Esophagus mucosa (tissue), 1 donor: Measurements from ENCODE around the gene RBX1. TPM values are rescaled to one million over a fixed set of nuclear protein-coding genes. Genes with fewer than 3 reads are reported as not detected.
"Not testable (repeated sequence)": the region's sequence is repeated elsewhere in the genome, so short reads cannot be mapped to it uniquely, and the experiment has no call there.

Experiments
- ATAC-seq: fragments of 200-7000 bp; cut with Tn5 transposase; one replicate; pipeline ENCODE4 v1.9.1; 2020
- total RNA-seq: library from RNA; stranded (reverse); gene quantifications from one replicate; pipeline ENCODE4 v1.2.4, GENCODE V29; 2023
- donor health status: DM: yes; HTN: yes; CAD: no.

Gene RBX1
- 56.0 TPM for total RNA-seq

DNA sequence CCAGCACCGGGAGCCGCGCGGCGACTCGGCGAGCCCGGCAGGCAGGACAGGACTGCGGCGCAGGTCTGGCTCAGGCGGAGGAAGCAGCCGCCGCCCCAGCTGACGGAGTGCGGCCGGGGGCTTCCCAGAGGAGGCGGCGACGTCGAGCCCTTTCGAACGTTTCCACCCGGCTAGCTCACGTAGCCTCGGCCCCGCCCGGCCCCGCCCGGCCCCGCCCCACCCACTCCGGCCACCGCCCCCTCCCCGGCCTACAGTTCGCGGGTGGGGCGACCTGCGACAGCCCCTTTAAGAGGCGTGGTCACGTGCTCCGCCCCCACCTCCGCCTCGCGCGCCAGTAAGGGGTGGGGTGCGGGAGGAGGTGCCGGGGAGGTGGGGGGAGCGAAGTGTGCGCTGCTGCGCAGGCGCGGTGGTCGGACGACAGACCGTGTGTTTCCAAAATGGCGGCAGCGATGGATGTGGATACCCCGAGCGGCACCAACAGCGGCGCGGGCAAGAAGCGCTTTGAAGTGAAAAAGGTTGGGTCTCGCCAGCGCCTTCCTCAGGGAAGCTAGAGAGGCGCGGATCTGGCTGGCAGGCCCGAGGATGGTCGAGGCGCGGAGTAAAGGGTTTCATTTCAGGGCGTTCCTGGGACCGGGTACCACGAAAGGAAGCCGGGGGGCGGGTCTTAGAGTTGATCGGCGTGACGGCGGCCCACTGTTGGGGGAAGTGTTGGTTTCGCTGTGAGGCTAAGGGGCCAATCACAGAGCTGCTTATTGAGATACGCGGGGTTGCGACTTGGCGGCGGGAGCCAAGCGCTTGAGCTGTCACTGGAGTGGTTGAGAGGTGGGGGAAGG is at the start of gene RBX1:
Gene RBX1, plus strand, starts transcription at position 417 of the 833 bp plus-strand sequence. Its CDS starts 21 bp downstream, at position 438.
- peak; percentile 98 for ATAC-seq

- no peak for ATAC-seq
These were observed 47.1 kb upstream of the RBX1 start for GRCh38 chr22:40904101-40904500.

GRCh38 chr22:40908895-40909294 is 42.3 kb upstream of the RBX1 start:
- ATAC-seq: no peak

DNA sequence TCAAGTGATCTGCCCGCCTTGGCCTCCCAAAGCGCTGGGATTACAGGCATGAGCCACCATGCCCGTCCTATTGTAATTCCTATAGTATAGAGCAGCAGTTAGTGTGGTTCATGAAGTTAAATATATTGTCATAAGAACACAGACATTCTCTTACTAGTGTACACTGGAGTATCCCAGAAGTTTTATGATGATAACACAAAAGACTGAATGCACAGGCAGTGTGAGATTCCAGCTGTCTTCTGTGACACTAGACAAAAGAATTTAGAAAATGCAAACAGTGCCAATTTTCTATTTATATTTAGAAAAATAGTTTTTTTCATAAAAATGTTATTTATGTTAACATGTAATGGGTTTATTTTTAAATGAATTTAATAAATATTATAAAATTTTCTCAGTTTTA is 39.4 kb upstream of the RBX1 start:
- no peak for ATAC-seq

DNA sequence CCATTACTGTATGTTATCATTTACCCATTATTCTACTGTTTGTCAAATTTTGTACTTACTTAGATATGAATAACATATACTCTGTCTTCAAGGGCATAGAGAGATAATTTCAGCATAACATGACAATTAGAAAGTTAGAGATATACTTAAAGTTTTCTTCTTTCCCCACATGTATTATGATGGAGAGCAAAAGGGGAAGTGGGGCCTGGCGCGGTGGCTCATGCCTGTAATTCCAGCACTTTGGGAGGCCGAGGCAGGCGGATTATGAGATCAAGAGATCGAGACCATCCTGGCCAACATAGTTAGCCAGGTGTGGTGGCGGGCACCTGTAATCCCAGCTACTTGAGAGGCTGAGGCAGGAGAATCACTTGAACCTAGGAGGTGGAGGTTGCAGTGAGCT is 38.2 kb upstream of the RBX1 start:
- ATAC-seq: not testable (repeated sequence)

GRCh38 chr22:40919446-40919845 is 31.7 kb upstream of the RBX1 start:
- ATAC-seq: no peak

DNA sequence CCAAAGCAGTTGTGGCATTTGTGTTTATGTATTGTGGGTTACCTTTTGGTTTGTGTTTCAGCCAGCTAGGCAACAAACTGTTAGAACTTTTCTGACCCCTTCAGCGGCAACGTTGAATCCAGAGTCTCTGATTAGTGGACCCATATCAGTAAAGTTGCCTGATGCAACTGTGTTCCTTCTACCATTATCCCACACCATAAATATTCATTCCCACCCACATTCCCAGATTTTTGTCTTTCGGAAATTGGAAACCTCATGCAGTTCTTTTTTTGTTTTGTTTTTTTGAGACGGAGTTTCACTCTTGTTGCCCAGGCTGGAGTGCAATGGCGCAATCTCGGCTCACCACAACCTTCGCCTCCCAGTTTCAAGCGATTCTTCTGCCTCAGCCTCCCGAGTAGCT is 30.7 kb upstream of the RBX1 start:
- ATAC-seq: no peak

- ATAC-seq: peak; percentile 77
These were observed 28.5 kb upstream of the RBX1 start for GRCh38 chr22:40922484-40923303.

- no peak for ATAC-seq
These were observed 22.5 kb upstream of the RBX1 start for GRCh38 chr22:40928657-40929056.

DNA sequence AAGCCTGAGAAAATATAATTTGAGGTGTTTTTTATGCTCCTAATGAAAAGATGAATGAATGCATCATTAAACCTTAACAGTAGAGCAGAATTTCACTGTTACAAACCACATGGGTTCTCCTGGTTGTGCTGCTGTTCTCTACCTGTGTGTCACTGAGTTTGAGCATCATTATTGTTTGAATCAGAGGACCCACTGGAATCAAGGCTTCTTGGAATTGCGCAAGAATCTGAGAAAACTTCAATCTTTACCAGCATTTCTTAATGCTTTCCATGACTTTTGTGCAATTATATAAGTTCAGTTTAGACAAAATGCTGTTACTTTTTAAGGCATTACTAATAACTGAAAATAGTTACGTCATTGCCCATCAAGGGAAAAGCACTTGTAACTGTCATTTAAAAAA is 18.8 kb upstream of the RBX1 start:
- no peak for ATAC-seq

- ATAC-seq: no peak
These were observed 12.0 kb upstream of the RBX1 start for GRCh38 chr22:40939202-40939601.

GRCh38 chr22:40951795-40952605 is 822 bp downstream of the RBX1 start:
- ATAC-seq: no peak

GRCh38 chr22:40953471-40953870 is 2.3 kb downstream of the RBX1 start:
- ATAC-seq: no peak

DNA sequence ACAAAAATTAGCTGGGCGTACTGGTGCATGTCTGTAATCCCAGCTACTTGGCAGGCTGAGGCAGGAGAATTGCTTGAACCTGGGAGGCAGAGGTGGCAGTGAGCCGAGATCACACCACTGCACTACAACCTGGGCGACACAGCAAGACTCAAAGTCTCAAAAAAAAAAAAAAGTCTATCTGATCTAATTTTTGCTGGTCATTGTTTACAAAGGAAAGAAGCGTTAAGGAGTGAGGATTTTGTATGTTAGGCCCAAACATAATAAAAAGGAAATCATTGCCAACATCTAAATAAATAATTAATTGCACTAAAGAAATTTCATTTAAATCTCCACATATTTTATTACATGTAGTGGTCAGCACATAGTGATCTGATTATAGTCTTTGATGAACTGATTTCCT is 2.9 kb downstream of the RBX1 start:
- ATAC-seq: no peak

DNA sequence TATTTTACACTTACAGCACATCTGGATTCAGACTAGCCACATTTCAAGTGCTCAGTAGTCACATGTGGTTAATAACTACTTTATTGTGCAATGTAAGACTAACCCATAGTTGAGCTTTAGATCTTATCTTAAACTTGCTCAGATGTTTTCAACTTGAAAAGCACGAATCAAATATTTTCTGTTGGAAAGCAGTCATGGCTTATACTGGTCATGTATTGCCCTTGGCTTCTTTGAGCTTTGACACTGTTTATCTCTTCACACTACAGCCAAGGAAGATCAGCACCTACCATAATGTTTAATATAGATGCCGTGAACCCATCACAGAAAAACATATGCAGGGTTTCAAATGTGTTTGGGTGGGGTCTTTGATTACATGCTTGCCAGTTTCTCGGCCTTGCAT is 4.4 kb downstream of the RBX1 start:
- ATAC-seq: no peak

GRCh38 chr22:40957601-40958000 is 6.4 kb downstream of the RBX1 start:
- ATAC-seq: no peak

DNA sequence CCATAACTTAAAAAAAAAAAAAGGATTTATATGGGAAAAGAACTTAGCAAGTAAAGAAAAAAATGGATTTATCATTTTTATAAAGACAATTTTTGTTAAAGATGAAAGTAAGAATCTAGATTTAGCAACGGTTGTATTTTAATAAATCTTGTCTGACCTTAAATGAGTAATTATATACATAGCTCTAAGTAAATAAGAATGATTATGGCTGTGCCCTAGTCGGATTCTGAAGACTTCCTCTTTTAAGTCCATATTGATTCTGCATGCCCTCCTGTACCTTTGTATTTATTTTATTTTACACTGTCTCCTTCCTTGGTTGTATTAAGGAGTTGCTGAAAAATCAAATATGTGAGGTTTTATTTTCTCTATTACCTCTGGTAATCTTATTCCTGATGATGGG is 7.1 kb downstream of the RBX1 start:
- ATAC-seq: no peak

DNA sequence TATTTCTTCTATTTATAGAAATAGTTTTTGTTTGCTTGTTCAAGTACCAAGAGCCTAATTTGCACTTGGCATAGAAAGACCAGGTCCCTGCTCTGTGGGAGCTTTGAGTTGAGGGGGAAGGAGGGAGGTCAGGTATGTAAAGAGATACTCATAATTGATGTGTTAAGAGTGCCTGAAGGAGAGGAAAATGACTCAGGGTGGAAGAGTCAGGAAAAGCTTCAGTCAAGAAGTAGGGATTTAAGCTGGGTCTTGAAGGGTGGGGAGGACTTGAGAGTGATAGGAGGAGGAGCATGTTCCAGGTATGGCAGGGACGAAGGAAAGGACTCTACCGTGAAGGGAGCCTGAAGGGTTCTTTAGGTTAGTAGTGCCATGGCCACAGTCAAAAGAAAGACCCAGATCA is 9.0 kb downstream of the RBX1 start:
- ATAC-seq: no peak

GRCh38 chr22:40965936-40966725 is 15.0 kb downstream of the RBX1 start:
- ATAC-seq: no peak

GRCh38 chr22:40966726-40967085 is 15.5 kb downstream of the RBX1 start:
- ATAC-seq: no peak

- peak; percentile 26 for ATAC-seq
These were observed 16.1 kb downstream of the RBX1 start for GRCh38 chr22:40967111-40967760.

DNA sequence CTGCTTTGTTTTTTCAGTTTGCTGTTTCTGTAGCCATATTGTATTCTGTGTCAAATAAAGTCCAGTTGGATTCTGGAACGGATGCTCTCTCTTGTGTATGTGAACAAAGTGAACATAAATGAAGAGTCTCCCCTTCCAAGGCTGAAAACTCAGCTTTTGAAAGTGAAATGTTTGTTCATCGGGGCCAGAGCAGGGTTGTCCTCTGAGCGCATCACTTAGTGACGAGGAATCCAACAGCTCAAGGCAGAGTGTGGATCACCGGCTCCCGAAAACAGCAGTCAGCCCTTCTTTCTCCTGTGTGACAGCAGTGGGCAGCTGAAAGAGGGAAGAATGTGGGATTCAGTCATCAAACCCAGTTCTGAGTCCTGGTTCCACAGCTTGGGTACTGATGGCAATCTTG is 21.4 kb downstream of the RBX1 start:
- no peak for ATAC-seq
